Activated CD4-positive, alpha-beta memory T cell treated with anti-CD3 and anti-CD28 coated beads for 36 hours (primary cell): ENCODE measurements around the gene FCRL5. TPM values are rescaled to one million over a fixed set of nuclear protein-coding genes. Genes with fewer than 3 reads are reported as not detected.

Source experiments
- CTCF ChIA-PET: fragments of 350-600 bp; sonication (Branson Sonifier 250); formaldehyde crosslinking; loops from one replicate; lab custom pipeline; 2021; ENCODE audit warnings: antibody characterized with exemption, inconsistent platforms; lab: Charles Lee
- POLR2A ChIA-PET: fragments of 350-600 bp; sonication (Branson Sonifier 250); formaldehyde crosslinking; loops from one replicate; lab custom pipeline; 2021; ENCODE audit warnings: antibody characterized with exemption; lab: Charles Lee
- DNase-seq: peaks from one replicate; pipeline ENCODE4 v3.0.0-alpha.2; 2020
- H3K27ac Mint-ChIP-seq: one replicate; pipeline ENCODE4 v1.8.0; 2021; ENCODE audit warnings: mixed read lengths
- H3K27me3 Mint-ChIP-seq: one replicate; pipeline ENCODE4 v1.8.0; 2021; ENCODE audit warnings: mixed read lengths
- H3K36me3 Mint-ChIP-seq: one replicate; pipeline ENCODE4 v1.8.0; 2021; ENCODE audit warnings: mixed read lengths
- H3K4me1 Mint-ChIP-seq: one replicate; pipeline ENCODE4 v1.8.0; 2021; ENCODE audit warnings: low read depth, mixed read lengths
- H3K4me3 Mint-ChIP-seq: one replicate; pipeline ENCODE4 v1.8.0; 2021; ENCODE audit warnings: mild to moderate bottlenecking, mixed read lengths
- H3K9me3 Mint-ChIP-seq: one replicate; pipeline ENCODE4 v1.8.0; 2021; ENCODE audit warnings: mixed read lengths
- intact Hi-C: fragments of 100-400 bp; cut with micrococcal nuclease; formaldehyde crosslinking; loops from one replicate; pipeline ENCODE4 v1.15.1; 2023
- total RNA-seq, 2 experiments: library from RNA; stranded (reverse); gene quantifications; one replicate each; pipeline ENCODE4 v1.2.3, GENCODE V29; 2021

Gene FCRL5
- total RNA-seq, 2 experiments from 2014 or later, result not detected

- DNase-seq, result no peak
- Mint-ChIP-seq H3K4me1 (no peaks in the 10 kb centered on the region), H3K9me3 (no peaks in the 10 kb centered on the region), H3K27me3 (no peaks in the 10 kb centered on the region), H3K4me3 (no peak overlapping the region), H3K36me3 (no peaks in the 10 kb centered on the region), H3K27ac (no peak overlapping the region)
- CTCF ChIA-PET, result interaction anchor here (0.9 to 2.7 kb wide), 5 partner anchors 11 to 128 kb away, joined by 3 to 9 read pairs (median 3); no protein-coding TSS in a partner anchor
- intact Hi-C loops, result no loop called here
- POLR2A ChIA-PET, result no interaction called here
Observed at GRCh38 chr1:157484573-157484972, 67.7 kb downstream of the FCRL5 start.

- no peaks in the 10 kb centered on the region for H3K27me3 Mint-ChIP-seq
- no peak overlapping the region for H3K27ac Mint-ChIP-seq
- intact Hi-C loops, result no loop called here
- H3K4me1 Mint-ChIP-seq, result no peaks in the 10 kb centered on the region
- no peaks in the 10 kb centered on the region for H3K9me3 Mint-ChIP-seq
- no peak overlapping the region for H3K4me3 Mint-ChIP-seq
- CTCF ChIA-PET, result interaction anchor here (0.7 to 1.7 kb wide), 7 partner anchors 12 to 315 kb away, joined by 3 to 5 read pairs (median 3); no protein-coding TSS in a partner anchor
- no peak for DNase-seq
- H3K36me3 Mint-ChIP-seq, result peaks cover 4% of the 10 kb centered on the region
- POLR2A ChIA-PET, result no interaction called here
Observed at GRCh38 chr1:157483635-157484034, 68.7 kb downstream of the FCRL5 start.

GRCh38 chr1:157482717-157483116, 69.6 kb downstream of the FCRL5 start:
- CTCF ChIA-PET, result interaction anchor here (1.3 to 1.6 kb wide), 2 partner anchors 12 to 14 kb away, joined by 5 read pairs; no protein-coding TSS in a partner anchor
- intact Hi-C loops, result no loop called here

GRCh38 chr1:157482174-157482573, 70.1 kb downstream of the FCRL5 start:
- H3K27me3 Mint-ChIP-seq, result peaks cover under 1% of the 10 kb centered on the region
- H3K4me3 Mint-ChIP-seq, result no peak overlapping the region
- H3K4me1 Mint-ChIP-seq, result no peaks in the 10 kb centered on the region
- H3K36me3 Mint-ChIP-seq, result peaks cover 4% of the 10 kb centered on the region
- H3K9me3 Mint-ChIP-seq, result peaks cover 12% of the 10 kb centered on the region
- no peak overlapping the region for H3K27ac Mint-ChIP-seq
- intact Hi-C loops, result no loop called here
- ChIA-PET POLR2A (no interaction called here), CTCF (no interaction called here)
- DNase-seq, result no peak

More at GRCh38 chr1:157482717-157483116, 69.6 kb downstream of the FCRL5 start:
- Mint-ChIP-seq H3K9me3 (peaks cover 7% of the 10 kb centered on the region), H3K4me1 (no peaks in the 10 kb centered on the region), H3K27ac (no peak overlapping the region), H3K36me3 (peaks cover 4% of the 10 kb centered on the region), H3K27me3 (no peaks in the 10 kb centered on the region), H3K4me3 (no peak overlapping the region)
- no peak for DNase-seq
- POLR2A ChIA-PET, result no interaction called here

- CTCF ChIA-PET, result no interaction called here
- Mint-ChIP-seq H3K27ac (no peak overlapping the region), H3K9me3 (peaks cover 15% of the 10 kb centered on the region), H3K27me3 (peaks cover 7% of the 10 kb centered on the region), H3K4me3 (no peak overlapping the region), H3K4me1 (no peaks in the 10 kb centered on the region), H3K36me3 (peaks cover 4% of the 10 kb centered on the region)
- intact Hi-C loops, result no loop called here
- POLR2A ChIA-PET, result no interaction called here
- no peak for DNase-seq
Observed at GRCh38 chr1:157478030-157478429, 74.3 kb downstream of the FCRL5 start.

GRCh38 chr1:157477419-157477818, 74.9 kb downstream of the FCRL5 start:
- Mint-ChIP-seq H3K9me3 (peaks cover 15% of the 10 kb centered on the region), H3K36me3 (peaks cover 4% of the 10 kb centered on the region), H3K27me3 (peaks cover 7% of the 10 kb centered on the region), H3K27ac (no peak overlapping the region), H3K4me1 (no peaks in the 10 kb centered on the region), H3K4me3 (no peak overlapping the region)
- ChIA-PET POLR2A (no interaction called here), CTCF (no interaction called here)
- intact Hi-C loops, result no loop called here
- DNase-seq, result no peak

GRCh38 chr1:157472959-157473358, 79.4 kb downstream of the FCRL5 start:
- Mint-ChIP-seq H3K27ac (no peak overlapping the region), H3K27me3 (peaks cover 17% of the 10 kb centered on the region), H3K36me3 (no peaks in the 10 kb centered on the region), H3K4me3 (no peak overlapping the region), H3K9me3 (peaks cover 11% of the 10 kb centered on the region), H3K4me1 (no peaks in the 10 kb centered on the region)
- intact Hi-C loops, result no loop called here
- CTCF ChIA-PET, result no interaction called here
- no peak for DNase-seq
- POLR2A ChIA-PET, result no interaction called here

GRCh38 chr1:157472056-157472701, 80.1 kb downstream of the FCRL5 start:
- Mint-ChIP-seq H3K36me3 (no peaks in the 10 kb centered on the region), H3K27ac (no peak overlapping the region), H3K27me3 (peaks cover 18% of the 10 kb centered on the region), H3K9me3 (peaks cover 3% of the 10 kb centered on the region), H3K4me3 (no peak overlapping the region), H3K4me1 (no peaks in the 10 kb centered on the region)
- intact Hi-C loops, result no loop called here
- no peak for DNase-seq
- ChIA-PET CTCF (no interaction called here), POLR2A (no interaction called here)

GRCh38 chr1:157471531-157471930, 80.8 kb downstream of the FCRL5 start:
- no peak overlapping the region for H3K4me3 Mint-ChIP-seq
- intact Hi-C loops, result no loop called here
- H3K4me1 Mint-ChIP-seq, result no peaks in the 10 kb centered on the region
- DNase-seq, result no peak
- H3K36me3 Mint-ChIP-seq, result no peaks in the 10 kb centered on the region
- no peaks in the 10 kb centered on the region for H3K9me3 Mint-ChIP-seq
- peaks cover 18% of the 10 kb centered on the region for H3K27me3 Mint-ChIP-seq
- CTCF ChIA-PET, result no interaction called here
- POLR2A ChIA-PET, result no interaction called here
- H3K27ac Mint-ChIP-seq, result no peak overlapping the region

- no peaks in the 10 kb centered on the region for H3K36me3 Mint-ChIP-seq
- intact Hi-C loops, result no loop called here
- peaks cover 17% of the 10 kb centered on the region for H3K27me3 Mint-ChIP-seq
- H3K27ac Mint-ChIP-seq, result no peak overlapping the region
- ChIA-PET POLR2A (no interaction called here), CTCF (no interaction called here)
- no peak overlapping the region for H3K4me3 Mint-ChIP-seq
- no peaks in the 10 kb centered on the region for H3K9me3 Mint-ChIP-seq
- no peaks in the 10 kb centered on the region for H3K4me1 Mint-ChIP-seq
- DNase-seq, result no peak
Observed at GRCh38 chr1:157469752-157470675, 82.3 kb downstream of the FCRL5 start.

- Mint-ChIP-seq H3K27ac (no peak overlapping the region), H3K4me3 (no peak overlapping the region), H3K27me3 (peaks cover 17% of the 10 kb centered on the region), H3K4me1 (no peaks in the 10 kb centered on the region), H3K36me3 (no peaks in the 10 kb centered on the region), H3K9me3 (no peaks in the 10 kb centered on the region)
- ChIA-PET CTCF (no interaction called here), POLR2A (no interaction called here)
- no peak for DNase-seq
- intact Hi-C loops, result no loop called here
Observed at GRCh38 chr1:157469300-157469699, 83.0 kb downstream of the FCRL5 start.

GRCh38 chr1:157466011-157466410, 86.3 kb downstream of the FCRL5 start:
- H3K9me3 Mint-ChIP-seq, result no peaks in the 10 kb centered on the region
- no peaks in the 10 kb centered on the region for H3K4me1 Mint-ChIP-seq
- no peak overlapping the region for H3K4me3 Mint-ChIP-seq
- peaks cover 11% of the 10 kb centered on the region for H3K27me3 Mint-ChIP-seq
- no peak for DNase-seq
- intact Hi-C loops, result no loop called here
- no peaks in the 10 kb centered on the region for H3K36me3 Mint-ChIP-seq
- ChIA-PET CTCF (no interaction called here), POLR2A (no interaction called here)
- no peak overlapping the region for H3K27ac Mint-ChIP-seq
